Stomach (tissue), 4 donors: ENCODE results near the gene IKZF4.
A peak's percentile ranks its signal among the peaks of the same experiment; 100 is the strongest.

Source experiments
- CTCF ChIP-seq, 7 experiments: fragments of 450-650 bp in 4 of 7; fragments of 200-600 bp in 3 of 7; sonication (generic) in 3 of 7; IDR thresholded peaks; one replicate each; pipeline ENCODE4 v1.5.1; 2016 to 2019; ENCODE audit warnings: antibody characterized with exemption in 7 of 7, control low read depth in 2 of 7, mild to moderate bottlenecking in 1 of 7
- POLR2AphosphoS5 ChIP-seq, 3 donors: sonication (generic); formaldehyde crosslinking; IDR thresholded peaks; one replicate each; pipeline ENCODE4 v1.6.1; 2016; ENCODE audit warnings: antibody characterized with exemption in 3 of 3

- TF ChIP-seq CTCF (IDR thresholded peaks at IDR 0.05) (no peak), POLR2AphosphoS5 (IDR thresholded peaks at IDR 0.05) (peak in 1 of 3 donors; percentile 6)
Observed at GRCh38 chr12:55979069-55979468, 41.8 kb upstream of the IKZF4 start.
